Endodermal cell (in vitro differentiated cells): ENCODE data around the gene TRIM44. TPM values are rescaled to one million over a fixed set of nuclear protein-coding genes. Genes with fewer than 3 reads are reported as not detected.

Experiments
- DNase-seq: peaks from one replicate; pipeline ENCODE4 v3.0.0-alpha.2; 2017
- H3K27ac ChIP-seq: 2 replicates; pipeline ENCODE4 v1.5.1; 2013; ENCODE audit warnings: mild to moderate bottlenecking, low read depth, low read length, moderate library complexity
- H3K27me3 ChIP-seq: 2 replicates; pipeline ENCODE4 v1.6.1; 2013; ENCODE audit warnings: mild to moderate bottlenecking, low read length, moderate library complexity; ENCODE audit not compliant: insufficient read depth, control insufficient read depth, poor library complexity, severe bottlenecking
- H3K36me3 ChIP-seq: 2 replicates; pipeline ENCODE4 v1.7.0; 2013; ENCODE audit warnings: mild to moderate bottlenecking, low read length, moderate library complexity; ENCODE audit not compliant: control insufficient read depth, insufficient read depth
- H3K4me1 ChIP-seq: one replicate; pipeline ENCODE4 v1.7.0; 2013; ENCODE audit warnings: low read length; ENCODE audit not compliant: control insufficient read depth, insufficient read depth
- H3K4me3 ChIP-seq: 2 replicates; pipeline ENCODE4 v1.5.1; 2013; ENCODE audit warnings: mild to moderate bottlenecking, low read length, moderate library complexity
- H3K9ac ChIP-seq: 2 replicates; pipeline ENCODE4 v1.6.1; 2013; ENCODE audit warnings: mild to moderate bottlenecking, low read length, moderate library complexity; ENCODE audit not compliant: poor library complexity, severe bottlenecking; ENCODE audit errors: extremely low read depth
- H3K9me3 ChIP-seq: 2 replicates; pipeline ENCODE4 v1.6.1; 2013; ENCODE audit warnings: mild to moderate bottlenecking, low read length, moderate library complexity; ENCODE audit not compliant: control insufficient read depth
- H3K27ac Mint-ChIP-seq: 2 replicates; pipeline ENCODE4 v1.8.0; 2020; ENCODE audit warnings: mixed read lengths
- H3K27me3 Mint-ChIP-seq: 2 replicates; pipeline ENCODE4 v1.8.0; 2021; ENCODE audit warnings: mild to moderate bottlenecking, mixed read lengths; ENCODE audit not compliant: insufficient read depth
- H3K36me3 Mint-ChIP-seq: 2 replicates; pipeline ENCODE4 v1.8.0; 2020; ENCODE audit warnings: low read depth, mixed read lengths
- H3K4me1 Mint-ChIP-seq: 2 replicates; pipeline ENCODE4 v1.8.0; 2020; ENCODE audit warnings: mixed read lengths
- H3K4me3 Mint-ChIP-seq: 2 replicates; pipeline ENCODE4 v1.8.0; 2020; ENCODE audit warnings: mild to moderate bottlenecking, moderate library complexity, mixed read lengths
- H3K9me3 Mint-ChIP-seq: 2 replicates; pipeline ENCODE4 v1.8.0; 2020; ENCODE audit warnings: mild to moderate bottlenecking, mixed read lengths
- WGBS, 2 experiments: methylation state at CpG; one replicate each; pipeline versions ENCODE4 v1.1.5 to v1.1.7; 2013; ENCODE audit warnings: missing lambda C conversion rate in 2 of 2, mixed read lengths in 1 of 2; ENCODE audit not compliant: insufficient coverage in 1 of 2, insufficient read length in 1 of 2; 5-methylcytosine and 5-hydroxymethylcytosine counted together
- total RNA-seq, 2 donors: library from RNA; stranded (reverse); fragmentation: NEBNext Ultra II Directional in 1 of 2; extraction: Animal tissue kit (Norgen Biotek cat#: 25700) in 1 of 2; gene quantifications; 2 replicates in 1 of 2; 3 replicates in 1 of 2; pipeline ENCODE4 v1.2.1, GENCODE V29; 2021
- TF ChIP-seq, protein P1 (sequence below): fragments of 200-600 bp; sonication (generic); conservative IDR thresholded peaks from 2 replicates; pipeline ENCODE4 v1.5.0; 2021; ENCODE audit warnings: antibody characterized with exemption, mild to moderate bottlenecking

The TRIM44 gene
- total RNA-seq, 2 donors from 2014 or later = 48.5 to 63.8 TPM

DNA sequence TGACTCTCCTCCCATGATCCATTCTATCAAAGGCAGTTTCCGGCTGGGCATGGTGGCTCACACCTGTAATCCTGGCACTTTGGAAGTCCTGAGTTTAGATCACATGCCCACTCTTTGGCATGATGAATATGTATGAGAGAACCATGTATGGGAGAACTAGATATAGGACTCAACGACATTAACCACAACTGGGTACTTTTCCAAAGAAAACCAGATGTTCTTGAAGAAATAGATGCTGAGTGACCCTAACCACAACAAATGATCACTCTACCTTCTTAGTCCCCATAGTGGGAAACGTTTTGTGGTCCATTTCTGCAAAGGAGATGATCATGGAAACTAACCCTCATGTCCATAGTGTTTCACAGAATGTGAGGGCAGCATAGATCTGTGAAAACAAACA, 30.7 kb upstream of the TRIM44 start:
- Mint-ChIP-seq H3K36me3 (no peaks in the 10 kb centered on the region), H3K27me3 (peaks cover 60% of the 10 kb centered on the region), H3K4me3 (no peak overlapping the region), H3K9me3 (no peaks in the 10 kb centered on the region), H3K27ac (no peak overlapping the region), H3K4me1 (peaks cover 16% of the 10 kb centered on the region)
- Histone ChIP-seq H3K4me1 (no peaks in the 10 kb centered on the region), H3K9me3 (peaks cover 9% of the 10 kb centered on the region), H3K27ac (no peak overlapping the region), H3K9ac (no peak overlapping the region), H3K36me3 (no peaks in the 10 kb centered on the region), H3K4me3 (no peak overlapping the region), H3K27me3 (peaks cover 29% of the 10 kb centered on the region)
- DNase-seq = no peak
- 88% methylated on average over 3 of the region's 3 CpGs; no CpG with 5 or more reads in 1 of the 2 experiments for WGBS, 2 experiments
- TF ChIP-seq, protein P1, sequence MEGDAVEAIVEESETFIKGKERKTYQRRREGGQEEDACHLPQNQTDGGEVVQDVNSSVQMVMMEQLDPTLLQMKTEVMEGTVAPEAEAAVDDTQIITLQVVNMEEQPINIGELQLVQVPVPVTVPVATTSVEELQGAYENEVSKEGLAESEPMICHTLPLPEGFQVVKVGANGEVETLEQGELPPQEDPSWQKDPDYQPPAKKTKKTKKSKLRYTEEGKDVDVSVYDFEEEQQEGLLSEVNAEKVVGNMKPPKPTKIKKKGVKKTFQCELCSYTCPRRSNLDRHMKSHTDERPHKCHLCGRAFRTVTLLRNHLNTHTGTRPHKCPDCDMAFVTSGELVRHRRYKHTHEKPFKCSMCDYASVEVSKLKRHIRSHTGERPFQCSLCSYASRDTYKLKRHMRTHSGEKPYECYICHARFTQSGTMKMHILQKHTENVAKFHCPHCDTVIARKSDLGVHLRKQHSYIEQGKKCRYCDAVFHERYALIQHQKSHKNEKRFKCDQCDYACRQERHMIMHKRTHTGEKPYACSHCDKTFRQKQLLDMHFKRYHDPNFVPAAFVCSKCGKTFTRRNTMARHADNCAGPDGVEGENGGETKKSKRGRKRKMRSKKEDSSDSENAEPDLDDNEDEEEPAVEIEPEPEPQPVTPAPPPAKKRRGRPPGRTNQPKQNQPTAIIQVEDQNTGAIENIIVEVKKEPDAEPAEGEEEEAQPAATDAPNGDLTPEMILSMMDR = no peak

- WGBS, 2 experiments = 20 to 75% methylated on average over 1 of the region's 1 CpG
- Histone ChIP-seq H3K4me1 (no peaks in the 10 kb centered on the region), H3K9ac (no peak overlapping the region), H3K27ac (no peak overlapping the region), H3K27me3 (peaks cover 27% of the 10 kb centered on the region), H3K4me3 (no peak overlapping the region), H3K36me3 (no peaks in the 10 kb centered on the region), H3K9me3 (peaks cover 9% of the 10 kb centered on the region)
- DNase-seq = no peak
- Mint-ChIP-seq H3K4me1 (peaks cover 16% of the 10 kb centered on the region), H3K4me3 (no peak overlapping the region), H3K27ac (no peak overlapping the region), H3K27me3 (peaks cover 58% of the 10 kb centered on the region), H3K9me3 (no peaks in the 10 kb centered on the region), H3K36me3 (no peaks in the 10 kb centered on the region)
- TF ChIP-seq, protein P1 = no peak
Measured at GRCh38 chr11:35632301-35632700, 30.3 kb upstream of the TRIM44 start.

GRCh38 chr11:35633827-35634423, 28.6 kb upstream of the TRIM44 start:
- H3K9ac ChIP-seq = no peak overlapping the region
- WGBS, 2 experiments = 93 to 98% methylated on average over 2 to 4 of the region's 4 CpGs
- no peak for DNase-seq
- H3K9me3 ChIP-seq = no peaks in the 10 kb centered on the region
- H3K4me3 ChIP-seq = no peak overlapping the region
- peaks cover 13% of the 10 kb centered on the region for H3K4me1 Mint-ChIP-seq
- no peak overlapping the region for H3K27ac ChIP-seq
- H3K36me3 ChIP-seq = no peaks in the 10 kb centered on the region
- H3K36me3 Mint-ChIP-seq = no peaks in the 10 kb centered on the region
- peaks cover 48% of the 10 kb centered on the region for H3K27me3 Mint-ChIP-seq
- H3K9me3 Mint-ChIP-seq = no peaks in the 10 kb centered on the region
- peaks cover 27% of the 10 kb centered on the region for H3K27me3 ChIP-seq
- TF ChIP-seq, protein P1 = no peak
- H3K27ac Mint-ChIP-seq = no peak overlapping the region
- no peak overlapping the region for H3K4me3 Mint-ChIP-seq
- no peaks in the 10 kb centered on the region for H3K4me1 ChIP-seq
